Subcutaneous adipose tissue (tissue), 4 donors: Measurements from ENCODE around the gene TXNDC8. TPM values are rescaled to one million over a fixed set of nuclear protein-coding genes. Genes with fewer than 3 reads are reported as not detected.

Experiments used
- total RNA-seq, 4 donors: library from RNA; depleted of rRNA; stranded (reverse); fragments of >200 nt; gene quantifications; one replicate each; pipeline ENCODE4 v1.1.0, GENCODE V29; 2016
- TF ChIP-seq, protein P1 (sequence below): fragments of 450-650 bp; IDR thresholded peaks from one replicate; pipeline ENCODE4 v1.5.1; 2016; ENCODE audit warnings: low read depth, mild to moderate bottlenecking, control low read depth, antibody characterized with exemption, moderate library complexity

Gene TXNDC8
- total RNA-seq, 4 donors from 2014 or later: not detected

DNA sequence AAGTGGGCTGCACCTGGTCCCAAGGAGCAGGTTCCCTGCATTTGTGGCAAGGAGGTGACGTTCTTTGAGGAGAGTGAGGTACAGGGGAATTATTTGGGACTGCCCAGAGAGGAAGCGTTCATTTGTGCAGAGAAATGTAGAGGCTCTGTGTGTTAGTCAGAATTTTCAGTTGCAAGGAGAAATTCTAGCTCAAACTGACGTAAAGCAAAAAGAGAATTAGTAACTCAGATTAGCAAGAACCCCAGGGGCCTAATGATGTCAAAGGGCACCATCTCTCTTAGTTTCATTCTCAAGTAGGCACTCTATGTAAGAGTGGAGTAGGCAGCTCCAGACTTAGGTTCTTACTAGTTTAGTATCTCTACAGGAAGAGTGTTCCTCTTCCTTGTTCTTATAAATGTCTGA is 79.0 kb downstream of the TXNDC8 start:
- TF ChIP-seq, protein P1, sequence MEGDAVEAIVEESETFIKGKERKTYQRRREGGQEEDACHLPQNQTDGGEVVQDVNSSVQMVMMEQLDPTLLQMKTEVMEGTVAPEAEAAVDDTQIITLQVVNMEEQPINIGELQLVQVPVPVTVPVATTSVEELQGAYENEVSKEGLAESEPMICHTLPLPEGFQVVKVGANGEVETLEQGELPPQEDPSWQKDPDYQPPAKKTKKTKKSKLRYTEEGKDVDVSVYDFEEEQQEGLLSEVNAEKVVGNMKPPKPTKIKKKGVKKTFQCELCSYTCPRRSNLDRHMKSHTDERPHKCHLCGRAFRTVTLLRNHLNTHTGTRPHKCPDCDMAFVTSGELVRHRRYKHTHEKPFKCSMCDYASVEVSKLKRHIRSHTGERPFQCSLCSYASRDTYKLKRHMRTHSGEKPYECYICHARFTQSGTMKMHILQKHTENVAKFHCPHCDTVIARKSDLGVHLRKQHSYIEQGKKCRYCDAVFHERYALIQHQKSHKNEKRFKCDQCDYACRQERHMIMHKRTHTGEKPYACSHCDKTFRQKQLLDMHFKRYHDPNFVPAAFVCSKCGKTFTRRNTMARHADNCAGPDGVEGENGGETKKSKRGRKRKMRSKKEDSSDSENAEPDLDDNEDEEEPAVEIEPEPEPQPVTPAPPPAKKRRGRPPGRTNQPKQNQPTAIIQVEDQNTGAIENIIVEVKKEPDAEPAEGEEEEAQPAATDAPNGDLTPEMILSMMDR: no peak

DNA sequence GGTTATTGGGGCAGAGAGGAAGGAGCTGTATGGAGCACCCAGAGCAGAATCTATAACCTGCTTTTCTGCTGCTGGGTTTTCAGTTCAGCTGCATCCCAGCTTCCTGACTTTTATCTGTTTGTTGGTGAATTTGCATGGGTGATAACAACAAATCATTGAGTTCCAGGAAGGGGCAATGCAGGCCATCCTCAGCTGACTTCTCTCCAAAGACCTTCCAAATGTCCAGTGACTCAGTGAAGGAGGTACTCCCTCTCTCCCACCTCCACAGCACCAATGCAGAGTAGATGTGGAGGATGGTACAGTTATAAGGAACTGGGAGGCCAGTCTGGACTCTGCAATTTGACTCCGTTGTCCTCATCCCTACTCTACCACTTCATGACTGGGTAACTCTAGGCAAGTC is 79.7 kb downstream of the TXNDC8 start:
- TF ChIP-seq, protein P1: no peak

DNA sequence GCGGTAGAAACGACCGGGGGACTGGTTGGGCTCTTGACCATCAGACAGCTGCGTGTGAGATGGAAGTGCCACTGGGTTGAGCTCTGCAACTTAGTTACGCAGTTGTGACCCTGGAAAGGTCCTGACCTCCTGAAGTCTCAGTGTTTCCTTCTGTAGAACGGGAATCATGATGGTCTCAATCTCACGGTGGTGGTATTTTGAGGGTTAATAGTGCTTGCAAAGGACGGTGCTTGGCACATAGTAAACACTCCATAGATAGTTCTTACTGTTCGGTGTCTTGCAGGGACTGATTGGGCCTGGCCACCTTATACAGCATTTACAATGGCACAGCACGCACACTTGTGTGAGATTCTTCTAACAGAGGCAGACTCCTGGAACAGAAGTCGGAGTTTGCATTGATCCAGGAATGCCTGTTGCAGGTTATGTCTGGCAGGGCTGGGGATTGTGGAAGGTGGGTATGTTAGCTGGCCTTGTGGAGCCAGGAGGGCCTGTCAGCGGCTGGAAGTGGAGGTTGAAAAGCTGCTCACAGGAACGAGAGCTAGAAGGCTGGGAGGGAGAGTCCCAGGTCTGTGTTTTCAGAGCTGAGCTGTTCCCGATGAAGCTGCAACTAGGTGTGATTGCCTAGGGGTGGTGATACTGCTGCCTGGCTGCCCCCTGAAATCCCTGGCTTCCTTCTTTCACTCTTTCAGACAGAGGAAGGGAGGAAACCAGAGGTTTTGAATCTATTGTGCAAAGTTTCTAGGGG is 80.4 kb downstream of the TXNDC8 start:
- TF ChIP-seq, protein P1: no peak

DNA sequence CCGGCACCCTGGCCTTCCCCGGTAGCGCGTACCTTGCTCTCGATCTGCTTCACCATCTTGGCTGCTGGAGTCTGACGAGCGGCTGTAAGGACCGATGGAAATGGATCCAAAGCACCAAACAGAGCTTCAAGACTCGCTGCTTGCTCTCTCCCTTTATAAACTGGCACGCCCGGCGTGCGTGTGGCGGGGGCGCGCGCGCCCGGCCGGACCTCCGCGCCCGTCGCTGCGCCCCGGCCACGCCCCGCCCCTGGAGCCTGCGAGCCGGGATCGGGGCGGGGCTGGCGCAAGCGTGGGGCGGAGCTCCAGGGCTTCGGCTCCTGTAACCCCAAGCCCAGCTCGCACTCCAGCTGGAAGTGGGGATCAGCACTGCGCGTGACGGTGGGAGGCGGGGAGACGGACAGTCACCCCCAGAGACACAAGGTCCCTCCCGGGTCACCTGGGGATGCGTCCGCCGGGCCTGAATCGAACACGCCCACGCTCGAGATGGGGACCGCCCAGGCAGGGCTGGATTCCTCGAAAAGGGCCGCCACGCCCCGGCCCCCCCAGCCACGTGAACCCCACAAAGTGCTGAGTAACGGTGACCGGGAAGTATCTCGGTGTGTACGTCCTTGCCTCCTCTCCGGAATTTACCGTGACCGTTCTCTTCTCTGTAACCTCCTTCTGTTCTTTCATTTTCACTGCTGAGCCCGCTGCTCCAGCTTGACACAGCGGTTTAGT is 81.1 kb downstream of the TXNDC8 start, which contains the start of gene TXN:
TSS of gene TXN (minus strand) at position 128 of the 717 bp plus-strand sequence. CDS start at position 56, 72 bp downstream.
- TF ChIP-seq, protein P1: no peak

DNA sequence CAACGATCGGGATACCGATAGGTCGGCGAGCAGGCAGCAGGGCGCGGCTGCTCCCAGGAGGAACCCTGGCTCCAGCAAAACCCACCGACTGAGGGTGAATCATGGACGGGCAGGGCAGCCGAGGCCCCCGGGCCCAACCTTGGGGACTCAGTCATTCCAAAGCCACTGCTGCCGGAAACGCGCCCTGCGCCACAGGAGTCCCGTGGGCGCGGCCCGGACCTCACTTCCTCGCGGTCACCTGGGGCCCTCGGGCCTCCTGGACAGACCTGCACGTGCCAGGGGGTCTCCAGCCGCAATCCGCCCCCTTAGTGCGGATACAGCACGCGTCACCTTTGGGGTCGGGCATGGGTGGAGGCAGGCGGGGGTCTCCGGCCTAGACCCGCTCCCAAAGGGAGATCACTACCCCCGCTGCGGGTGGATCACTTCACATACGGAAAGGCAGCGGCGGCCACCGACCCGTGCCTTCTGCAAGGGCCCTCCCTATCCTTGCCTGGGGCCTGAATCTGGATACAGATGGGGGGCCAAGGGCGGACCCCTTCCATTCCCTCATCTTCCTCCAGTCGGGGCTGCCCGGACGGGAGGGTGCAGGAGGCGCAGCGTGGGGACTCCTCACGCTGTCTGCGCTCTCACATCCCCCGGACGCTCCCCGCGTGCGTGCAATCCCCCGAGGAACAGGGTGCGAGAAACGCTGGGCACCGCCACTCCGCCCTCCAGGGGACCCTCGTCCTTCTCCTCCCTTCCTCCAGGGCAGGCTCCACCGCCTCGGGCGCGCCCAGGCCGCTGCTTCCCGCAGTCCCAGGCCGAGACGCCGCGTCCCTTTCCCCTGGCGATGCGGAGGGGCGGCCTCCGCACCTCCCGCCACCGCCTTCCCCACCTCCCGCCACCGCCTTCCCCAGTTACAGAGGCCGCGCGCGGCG is 81.9 kb downstream of the TXNDC8 start:
- TF ChIP-seq, protein P1: no peak

DNA sequence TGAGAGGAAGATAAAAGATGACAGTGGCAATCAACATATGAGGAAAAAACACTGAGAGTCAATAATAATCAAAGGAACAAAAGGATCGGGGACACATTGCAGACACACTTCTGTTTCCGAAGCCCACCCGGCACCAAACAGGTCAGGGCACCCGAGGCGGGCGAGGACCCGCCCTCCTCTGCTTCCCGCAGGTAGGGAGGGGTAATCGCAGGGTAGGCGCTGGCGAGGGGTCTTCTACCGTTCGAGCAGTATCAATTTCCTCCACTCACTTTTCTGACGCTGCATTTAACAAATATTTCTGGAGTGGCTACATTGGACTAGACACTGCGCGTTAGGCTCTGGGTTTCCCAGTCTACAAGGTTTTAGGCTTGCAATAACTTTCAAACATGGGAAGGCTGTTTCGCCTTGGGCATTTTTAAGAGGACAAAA is 82.6 kb downstream of the TXNDC8 start:
- TF ChIP-seq, protein P1: no peak

DNA sequence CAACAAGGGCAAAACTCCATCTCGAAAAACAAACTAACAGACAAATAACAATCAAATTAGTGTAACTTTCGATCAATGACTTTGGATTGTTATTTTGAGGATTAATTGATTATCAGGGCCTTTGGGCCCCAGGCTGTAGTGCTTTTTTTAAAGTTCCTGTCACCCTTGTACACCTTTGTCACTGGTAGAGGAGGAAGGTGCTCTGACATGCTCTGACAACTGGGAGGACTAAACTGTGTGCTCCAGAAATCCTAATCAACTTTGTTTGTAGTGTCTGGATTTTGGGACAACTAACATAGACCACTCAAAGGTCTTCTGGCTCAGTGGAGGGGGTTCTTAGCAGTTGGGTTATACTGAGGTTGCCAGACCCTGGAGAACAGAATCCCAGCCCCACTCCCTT is 83.2 kb downstream of the TXNDC8 start:
- TF ChIP-seq, protein P1: no peak
